Peyer's patch (tissue), 4 donors: ENCODE data around the gene ELOVL5.

Experiments used
- CTCF ChIP-seq, 6 experiments: fragments of 450-650 bp in 4 of 6; fragments of 200-600 bp in 2 of 6; sonication (generic) in 1 of 6; IDR thresholded peaks; one replicate each; pipeline ENCODE4 v1.5.1; 2017 to 2019; ENCODE audit warnings: antibody characterized with exemption in 6 of 6, mild to moderate bottlenecking in 3 of 6, moderate library complexity in 1 of 6
- POLR2A ChIP-seq, 2 donors: fragments of 450-650 bp; IDR thresholded peaks; one replicate each; pipeline ENCODE4 v1.5.1; 2017; ENCODE audit warnings: antibody characterized with exemption in 2 of 2, mild to moderate bottlenecking in 2 of 2, moderate library complexity in 2 of 2

- TF ChIP-seq CTCF (IDR thresholded peaks at IDR 0.05) = no peak
- no peak for TF ChIP-seq POLR2A (IDR thresholded peaks at IDR 0.05)
Observed at GRCh38 chr6:53227847-53228246, 120.9 kb downstream of the ELOVL5 start.
